ENCODE results near the gene TRAPPC14.

GRCh38 chr7:100127866-100128636 lies 30.5 kb downstream of the TRAPPC14 start:
- TF ChIP-seq CTCF (IDR thresholded peaks at IDR 0.05) (no peak), EP300 (IDR thresholded peaks at IDR 0.05) (no peak)
